GM06990 (cell line): ENCODE results near the gene ARHGDIA.

Source experiments
- DNase-seq: peaks from one replicate; pipeline ENCODE4 v3.0.0-alpha.2; 2011; ENCODE audit not compliant: insufficient read length; ENCODE audit errors: extremely low read depth
- H3K27me3 ChIP-seq: replicated peaks from 2 replicates; pipeline ENCODE4 v1.6.0; 2011; ENCODE audit warnings: low read length; ENCODE audit not compliant: control insufficient read depth, insufficient read depth
- H3K36me3 ChIP-seq: 2 replicates; pipeline ENCODE4 v1.5.1; 2011; ENCODE audit warnings: low read length; ENCODE audit not compliant: control insufficient read depth, insufficient read depth
- H3K4me3 ChIP-seq: replicated peaks from 2 replicates; pipeline ENCODE4 v1.5.1; 2011; ENCODE audit warnings: low read depth, mild to moderate bottlenecking, control low read depth, low read length
- TF ChIP-seq, protein P1 (sequence below): IDR thresholded peaks from 2 replicates; pipeline ENCODE4 v1.5.1; 2011; ENCODE audit warnings: low read length, control low read depth, mild to moderate bottlenecking, inconsistent platforms; ENCODE audit not compliant: insufficient read depth, poor library complexity, severe bottlenecking

ARHGDIA gene

DNA sequence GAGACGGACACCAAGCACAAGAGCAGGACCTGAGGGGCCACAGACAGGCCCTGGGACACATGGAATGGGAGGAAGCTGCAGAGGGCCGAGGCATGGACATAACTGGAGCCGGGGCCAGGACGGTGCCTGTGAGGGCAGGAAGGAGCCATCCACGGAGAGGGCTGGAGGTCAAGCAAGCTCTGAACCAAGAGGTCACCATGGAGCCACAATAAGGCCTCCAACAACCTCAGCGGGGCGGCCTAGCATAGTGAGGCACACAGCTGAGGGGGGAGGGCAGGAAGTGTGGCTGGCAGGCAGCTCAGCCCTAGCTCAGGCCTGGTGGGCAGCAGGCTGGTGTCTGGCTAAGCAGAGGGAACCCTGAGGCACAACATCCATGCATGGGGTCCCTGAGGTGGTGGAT, 42.5 kb downstream of the ARHGDIA start:
- no peaks in the 10 kb centered on the region for H3K36me3 ChIP-seq
- H3K4me3 ChIP-seq: no peak overlapping the region
- no peaks in the 10 kb centered on the region for H3K27me3 ChIP-seq
- DNase-seq: no peak
- TF ChIP-seq, protein P1, sequence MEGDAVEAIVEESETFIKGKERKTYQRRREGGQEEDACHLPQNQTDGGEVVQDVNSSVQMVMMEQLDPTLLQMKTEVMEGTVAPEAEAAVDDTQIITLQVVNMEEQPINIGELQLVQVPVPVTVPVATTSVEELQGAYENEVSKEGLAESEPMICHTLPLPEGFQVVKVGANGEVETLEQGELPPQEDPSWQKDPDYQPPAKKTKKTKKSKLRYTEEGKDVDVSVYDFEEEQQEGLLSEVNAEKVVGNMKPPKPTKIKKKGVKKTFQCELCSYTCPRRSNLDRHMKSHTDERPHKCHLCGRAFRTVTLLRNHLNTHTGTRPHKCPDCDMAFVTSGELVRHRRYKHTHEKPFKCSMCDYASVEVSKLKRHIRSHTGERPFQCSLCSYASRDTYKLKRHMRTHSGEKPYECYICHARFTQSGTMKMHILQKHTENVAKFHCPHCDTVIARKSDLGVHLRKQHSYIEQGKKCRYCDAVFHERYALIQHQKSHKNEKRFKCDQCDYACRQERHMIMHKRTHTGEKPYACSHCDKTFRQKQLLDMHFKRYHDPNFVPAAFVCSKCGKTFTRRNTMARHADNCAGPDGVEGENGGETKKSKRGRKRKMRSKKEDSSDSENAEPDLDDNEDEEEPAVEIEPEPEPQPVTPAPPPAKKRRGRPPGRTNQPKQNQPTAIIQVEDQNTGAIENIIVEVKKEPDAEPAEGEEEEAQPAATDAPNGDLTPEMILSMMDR: no peak

DNA sequence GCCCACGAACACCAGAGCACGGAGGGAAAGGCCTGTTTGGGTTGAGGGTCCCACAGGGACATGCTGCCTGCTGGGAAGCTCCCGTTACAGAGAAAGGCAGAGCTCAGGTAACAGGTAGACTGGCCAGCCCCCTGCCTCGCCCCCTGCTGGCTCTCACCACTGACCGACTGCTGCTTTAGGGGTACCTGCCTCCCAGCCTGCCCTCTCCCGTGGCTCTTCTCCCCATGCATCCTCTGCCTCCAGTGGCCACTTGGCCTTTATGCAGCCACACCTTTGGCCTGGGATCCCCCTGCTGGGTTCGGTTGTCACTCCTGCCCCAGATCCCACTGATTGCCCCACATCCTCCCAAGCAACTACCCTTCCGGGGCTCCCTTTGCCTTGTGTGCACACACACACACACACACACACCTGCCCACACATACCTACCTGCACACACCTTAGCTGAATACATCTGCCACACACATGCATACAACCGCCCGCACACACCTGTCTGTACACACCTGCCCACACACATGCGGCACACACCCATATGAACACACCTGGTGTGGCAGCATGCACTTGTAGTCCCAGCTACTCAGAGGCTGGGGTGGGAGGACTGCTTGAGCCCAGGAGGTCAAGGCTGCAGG, 45.2 kb downstream of the ARHGDIA start:
- TF ChIP-seq, protein P1: peak; percentile 15
- Histone ChIP-seq H3K4me3 (no peak overlapping the region), H3K36me3 (no peaks in the 10 kb centered on the region; the same call in 1 of the 2 replicates)

DNA sequence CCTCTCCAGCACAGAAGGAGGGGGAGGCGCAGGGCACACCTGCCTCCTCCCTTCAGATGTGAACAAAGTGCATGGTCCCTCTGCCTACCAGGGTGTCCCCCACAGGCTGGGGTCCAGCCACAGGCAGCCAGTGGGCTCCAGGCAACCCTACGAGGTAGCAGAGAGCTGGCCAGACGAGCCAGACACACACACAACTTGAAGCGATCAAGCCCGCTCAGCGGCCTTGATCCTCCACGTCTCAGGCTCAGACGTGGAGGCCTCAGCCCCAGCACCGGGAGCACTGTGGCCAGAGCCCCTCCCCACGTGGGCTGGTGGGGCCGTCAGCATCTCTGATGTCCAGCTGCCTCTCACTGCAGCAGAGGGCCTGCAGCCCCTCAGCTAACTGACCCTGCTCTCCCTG, 46.5 kb downstream of the ARHGDIA start:
- Histone ChIP-seq H3K4me3 (no peak overlapping the region), H3K36me3 (no peaks in the 10 kb centered on the region; the same call in 1 of the 2 replicates), H3K27me3 (no peaks in the 10 kb centered on the region)
- TF ChIP-seq, protein P1: no peak
- no peak for DNase-seq

More for the DNA sequence above, 45.2 kb downstream of the ARHGDIA start:
- no peak for DNase-seq
- H3K27me3 ChIP-seq: no peaks in the 10 kb centered on the region

DNA sequence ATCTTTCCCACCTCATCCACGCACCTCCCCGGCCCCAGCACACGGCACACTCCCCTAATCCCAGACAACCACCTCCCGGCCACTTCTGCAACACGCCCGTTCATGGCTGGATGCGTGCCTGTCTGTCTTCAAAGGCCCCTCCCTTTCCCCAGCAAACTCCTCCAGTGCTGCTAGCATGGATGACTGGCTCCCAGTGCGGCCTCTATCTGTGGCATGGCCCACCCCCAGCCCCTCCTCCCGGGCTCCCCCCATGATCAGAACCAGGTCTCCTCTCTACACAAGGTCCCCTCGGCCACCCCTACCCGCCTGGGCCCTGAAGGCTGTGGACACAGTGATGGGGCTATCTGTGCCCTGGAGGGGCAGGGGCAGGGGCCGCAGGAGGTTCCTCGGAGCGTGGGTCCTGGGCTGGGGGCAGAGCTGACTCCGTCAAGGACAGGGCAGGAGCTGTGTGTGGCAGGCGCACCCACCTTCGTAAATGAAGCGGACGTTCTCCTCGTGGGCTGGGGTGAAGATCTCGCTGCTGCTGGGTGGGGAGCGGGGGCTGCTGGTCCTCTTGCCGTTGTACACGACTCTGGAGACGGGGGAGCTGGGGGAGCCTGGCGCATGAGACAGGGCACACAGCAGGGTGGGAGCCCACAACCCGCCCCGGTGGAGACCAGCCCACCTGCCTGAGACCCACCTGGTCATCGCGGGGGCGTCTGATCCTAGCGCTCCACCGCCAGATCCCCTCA, 47.2 kb downstream of the ARHGDIA start:
- Histone ChIP-seq H3K36me3 (no peaks in the 10 kb centered on the region; the same call in 1 of the 2 replicates), H3K4me3 (no peak overlapping the region), H3K27me3 (no peaks in the 10 kb centered on the region)
- DNase-seq: no peak
- TF ChIP-seq, protein P1: no peak

DNA sequence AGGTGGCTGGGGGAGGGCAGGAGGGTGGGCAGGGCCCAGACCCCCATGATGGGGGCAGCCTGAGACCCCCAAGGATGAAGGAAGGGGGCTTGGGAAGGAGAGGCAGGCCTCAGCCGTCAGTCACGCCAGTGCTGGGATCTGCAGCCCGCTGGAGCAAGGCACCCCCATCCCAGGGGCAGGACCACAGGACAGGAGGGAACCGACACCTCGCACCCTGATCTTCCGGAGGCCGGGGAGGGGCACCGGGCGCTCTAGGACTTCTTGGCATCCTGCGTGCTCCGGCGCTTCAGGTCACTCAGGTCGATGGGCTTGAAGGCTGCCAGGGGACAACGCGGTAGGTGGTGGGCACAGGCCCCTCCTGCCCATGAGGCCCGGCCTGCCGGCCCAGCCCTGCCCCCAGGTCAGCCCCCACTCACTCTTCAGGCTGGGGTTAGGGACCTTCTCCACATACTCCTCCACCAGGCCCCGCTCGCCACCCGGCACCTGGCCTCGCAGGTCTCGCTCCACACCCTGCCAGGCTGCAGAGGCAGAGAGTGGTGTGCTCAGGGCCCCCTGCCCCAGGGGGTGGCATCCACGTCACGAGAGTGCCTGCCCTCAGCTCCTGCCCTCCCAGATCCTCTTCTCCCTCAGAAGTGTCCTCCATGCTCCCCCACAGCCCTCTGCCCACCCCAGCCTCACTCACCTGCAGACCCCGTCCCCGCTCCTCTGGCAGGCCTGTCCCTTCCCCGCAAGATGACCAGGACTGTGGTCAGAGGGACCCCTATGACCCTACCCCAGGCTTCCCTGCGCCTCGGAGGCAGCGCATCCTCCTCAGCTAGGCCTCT, 47.9 kb downstream of the ARHGDIA start:
- Histone ChIP-seq H3K4me3 (no peak overlapping the region), H3K27me3 (no peaks in the 10 kb centered on the region), H3K36me3 (no peaks in the 10 kb centered on the region; the same call in 1 of the 2 replicates)
- DNase-seq: no peak
- TF ChIP-seq, protein P1: no peak
